Fibroblast of skin of left biceps (primary cell): Measurements from ENCODE around the gene EIF3I.

Experiments used
- DNase-seq, 2 experiments: peaks; one replicate each; pipeline ENCODE4 v3.0.0-alpha.2; 2013; ENCODE audit warnings: low read depth in 2 of 2

EIF3I gene

DNA sequence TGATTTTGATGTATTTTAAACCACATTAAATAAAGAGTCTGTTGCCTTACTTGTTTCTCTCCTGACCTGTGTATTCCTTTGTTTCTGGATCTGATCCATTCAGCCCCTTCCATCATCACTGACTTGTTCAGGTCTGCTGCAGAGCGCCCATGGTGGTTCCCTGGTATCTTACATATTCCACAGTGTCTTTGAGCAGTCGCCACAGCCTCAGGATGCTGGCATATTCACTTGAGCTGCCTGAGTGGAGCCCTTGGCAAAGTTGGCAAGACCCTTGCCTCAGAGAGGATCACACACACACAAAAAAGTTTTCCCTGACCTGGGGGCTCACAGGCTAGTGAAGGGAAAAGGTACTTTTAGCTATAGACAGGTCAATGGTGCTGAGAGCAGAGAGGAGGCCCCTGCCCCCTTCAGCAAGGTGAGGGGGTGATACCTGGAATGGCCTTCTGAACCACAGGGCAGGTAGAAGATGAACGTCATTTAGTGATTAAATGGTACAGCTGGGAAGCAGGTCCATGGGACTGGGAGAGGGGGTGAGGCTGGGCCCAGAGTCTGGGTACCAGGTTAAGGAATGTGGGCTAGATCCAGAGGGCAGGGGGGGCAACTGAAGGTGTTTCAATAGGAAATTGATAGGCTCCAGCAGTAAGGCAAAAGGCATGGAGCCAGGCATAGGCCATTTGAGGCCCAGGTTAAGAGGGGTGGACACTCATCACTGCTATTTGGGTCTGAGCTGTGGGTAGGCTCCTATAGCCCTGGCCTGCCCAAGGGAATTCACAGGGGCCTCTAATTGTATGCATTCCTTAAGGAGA, 23.8 kb upstream of the EIF3I start:
- no peak for DNase-seq

DNA sequence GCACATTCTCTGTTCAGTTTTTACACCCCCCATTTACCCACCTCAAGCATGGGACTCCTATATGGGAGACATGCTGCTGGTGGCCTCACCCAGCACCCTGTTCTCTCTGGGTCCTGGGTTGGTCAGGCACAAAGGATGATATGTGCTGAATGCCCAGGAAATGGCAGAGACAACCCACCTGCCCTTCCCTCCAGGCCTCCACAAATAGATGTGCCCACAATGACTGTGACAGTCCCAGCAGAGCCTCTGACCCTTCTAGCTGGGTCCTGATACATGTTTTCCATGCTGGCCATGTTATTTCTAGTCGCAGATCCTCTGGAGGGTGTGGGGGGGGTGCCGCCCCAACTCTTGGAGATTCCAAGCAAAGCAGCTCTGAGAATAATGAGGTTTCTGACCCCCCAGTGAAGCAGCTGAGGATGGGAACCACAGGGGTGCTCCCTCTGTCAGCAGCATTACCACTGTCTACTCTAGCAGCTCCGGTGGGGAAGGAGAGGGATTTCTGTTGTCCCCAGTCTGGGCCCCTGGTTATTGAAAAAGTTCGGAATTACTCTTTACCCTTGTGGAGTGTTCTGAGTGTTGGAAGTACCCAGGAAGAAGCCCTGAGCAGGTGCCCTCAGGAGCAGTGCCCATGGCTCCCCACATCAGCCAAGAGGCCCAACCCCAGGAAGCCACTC, 23.0 kb upstream of the EIF3I start:
- no peak for DNase-seq

DNA sequence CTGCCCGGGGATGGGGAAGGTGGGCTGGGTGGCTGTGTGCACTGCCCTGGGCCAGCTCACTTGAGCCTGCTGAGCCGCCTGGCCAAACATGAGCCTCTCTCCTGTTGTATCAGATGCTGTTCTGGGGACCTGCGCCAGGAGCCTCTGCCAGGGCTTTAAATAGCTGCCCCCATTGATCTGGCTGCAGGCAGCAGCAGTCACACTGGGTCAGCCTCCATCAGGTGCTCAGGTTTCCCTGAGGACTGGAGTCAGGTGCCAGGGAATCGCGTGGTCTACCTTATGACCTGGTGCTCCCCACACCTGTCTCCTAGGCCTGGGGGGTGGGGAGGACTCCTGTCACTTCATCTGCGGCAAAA, 22.5 kb upstream of the EIF3I start:
- no peak for DNase-seq

DNA sequence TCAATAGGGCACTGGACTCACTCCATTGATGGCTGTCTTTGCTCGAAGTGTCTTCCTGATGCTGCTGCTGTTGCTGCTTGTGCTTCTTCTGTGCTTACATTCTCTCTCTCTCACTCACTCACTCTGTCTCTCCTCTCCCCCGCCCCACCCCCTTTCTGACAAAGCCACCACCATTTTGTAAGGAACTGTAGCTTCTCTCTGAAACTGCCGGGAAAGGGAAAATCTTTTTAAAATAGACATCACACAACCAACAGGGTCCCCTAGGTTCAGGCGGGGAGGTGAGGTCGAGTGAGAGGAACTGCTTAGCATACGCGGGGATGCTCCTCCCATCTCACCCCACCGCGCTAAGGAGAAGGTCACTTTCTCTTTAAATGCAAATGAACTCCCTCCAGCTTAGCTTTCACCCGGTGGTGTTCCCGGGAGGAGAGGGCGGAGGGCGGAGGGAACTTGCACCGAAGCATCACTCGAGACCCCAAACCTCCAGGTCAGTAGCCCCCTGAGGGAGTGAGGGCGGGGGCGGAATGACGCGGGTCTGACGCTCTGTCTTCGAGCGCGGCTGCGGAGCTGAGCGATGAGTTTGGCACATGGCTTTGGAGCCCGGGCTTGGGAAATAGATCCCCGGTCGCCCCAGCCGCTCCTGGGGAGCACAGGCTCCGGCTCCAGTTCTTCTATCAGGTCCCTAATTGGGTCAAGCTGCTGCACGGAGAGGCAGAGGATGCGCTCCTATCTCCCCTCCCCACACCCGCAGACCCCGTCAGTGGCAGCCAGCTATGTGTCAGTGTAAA, 21.8 kb upstream of the EIF3I start, which contains the start of gene CCDC28B:
CCDC28B (plus strand) TSS at position 370 of the 785 bp plus-strand sequence. CDS start 1,341 bp downstream, outside the sequence.
- DNase-seq = peak in 1 of 2 experiments; percentile 23

- DNase-seq = no peak
These were observed 21.0 kb upstream of the EIF3I start for GRCh38 chr1:32201011-32201855.

- DNase-seq = no peak
These were observed 17.3 kb upstream of the EIF3I start for GRCh38 chr1:32204943-32205361.

- peak in 1 of 2 experiments; percentile 26 for DNase-seq
These were observed 16.5 kb upstream of the EIF3I start, which contains the start of gene IQCC for GRCh38 chr1:32205401-32206370. TSS of gene IQCC (plus strand) at chr1:32205671. CDS start at chr1:32205682, 11 bp downstream.

DNA sequence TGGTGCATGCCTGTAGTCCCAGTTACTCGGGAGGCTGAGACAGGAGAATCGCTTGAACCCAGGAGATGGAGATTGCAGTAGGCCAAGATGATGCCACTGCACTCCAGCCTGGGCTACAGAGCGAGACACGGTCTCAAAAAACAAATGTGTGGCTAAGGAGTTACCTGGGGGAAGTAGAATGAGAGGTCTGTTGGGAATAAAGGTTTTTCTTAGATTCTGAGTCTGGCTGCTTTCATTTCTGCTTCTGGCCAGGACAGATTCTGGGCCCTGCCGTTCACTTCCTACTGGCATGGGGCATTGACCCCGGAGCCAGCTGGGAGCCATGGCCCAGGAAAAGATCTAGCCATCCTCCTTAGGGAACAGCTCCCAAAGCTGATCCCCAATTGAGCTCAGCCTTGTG, 13.7 kb upstream of the EIF3I start:
- no peak for DNase-seq

DNA sequence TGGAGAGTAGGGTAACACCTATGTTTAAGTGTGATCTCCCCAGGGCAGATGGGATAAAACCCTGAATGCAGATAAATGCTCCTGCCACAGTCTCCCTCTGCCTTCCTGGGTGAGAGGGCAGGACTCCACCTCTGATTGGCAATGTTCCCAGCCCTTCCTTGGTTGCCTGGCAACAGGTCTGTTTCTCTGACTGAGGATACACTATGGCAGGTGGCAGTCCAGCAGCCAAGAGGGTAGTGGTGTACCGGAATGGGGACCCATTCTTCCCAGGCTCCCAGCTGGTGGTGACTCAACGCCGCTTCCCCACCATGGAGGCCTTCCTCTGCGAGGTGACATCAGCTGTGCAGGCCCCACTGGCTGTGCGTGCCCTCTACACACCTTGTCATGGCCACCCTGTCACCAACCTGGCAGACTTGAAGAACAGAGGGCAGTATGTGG, 13.3 kb upstream of the EIF3I start, which contains the start of gene DCDC2B:
DCDC2B (plus strand) TSS at position 199 of the 438 bp plus-strand sequence; CDS start at position 204, 5 bp downstream.
- DNase-seq = no peak

DNA sequence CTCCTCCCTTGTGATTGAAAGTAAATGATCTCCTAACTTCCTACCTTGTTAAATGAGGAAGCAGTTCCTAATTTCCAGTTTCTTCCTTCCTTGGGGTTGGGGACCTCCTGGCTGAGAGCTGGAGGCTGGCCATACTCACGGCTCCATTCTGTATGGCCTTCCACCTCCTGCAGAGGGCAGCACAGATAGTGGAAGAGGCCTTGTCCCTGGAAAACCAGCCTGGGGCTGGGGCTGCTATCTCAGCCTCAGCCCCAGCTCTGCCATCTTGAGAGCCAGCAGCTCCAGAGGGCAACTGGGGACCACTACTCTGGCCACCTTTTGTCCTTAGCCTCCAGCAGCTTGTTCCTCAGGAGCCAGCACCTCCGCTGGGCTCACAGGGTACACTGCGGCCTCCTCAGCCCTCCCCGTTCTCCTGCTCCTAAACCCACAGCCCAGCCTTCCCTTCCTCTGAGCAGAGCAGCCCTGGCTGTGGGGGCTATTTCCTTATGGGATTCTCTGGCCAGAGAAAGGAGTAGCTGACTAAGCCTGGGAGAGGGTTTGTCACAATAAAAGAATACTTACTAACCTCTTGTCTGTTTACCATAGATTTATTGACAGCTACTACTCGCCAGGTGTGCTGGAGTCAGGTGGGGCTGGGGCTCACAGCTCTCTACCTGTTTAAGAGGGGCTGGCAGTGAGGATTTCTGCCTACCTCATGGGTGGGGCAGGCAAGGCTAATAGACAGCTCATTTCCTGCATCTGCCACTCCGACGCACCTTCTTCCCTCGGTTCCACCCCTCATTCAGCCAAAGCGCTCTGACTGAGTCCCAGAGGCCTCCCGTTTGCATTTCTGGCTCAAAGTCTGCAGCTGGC, 6.4 kb upstream of the EIF3I start:
- DNase-seq = no peak

DNA sequence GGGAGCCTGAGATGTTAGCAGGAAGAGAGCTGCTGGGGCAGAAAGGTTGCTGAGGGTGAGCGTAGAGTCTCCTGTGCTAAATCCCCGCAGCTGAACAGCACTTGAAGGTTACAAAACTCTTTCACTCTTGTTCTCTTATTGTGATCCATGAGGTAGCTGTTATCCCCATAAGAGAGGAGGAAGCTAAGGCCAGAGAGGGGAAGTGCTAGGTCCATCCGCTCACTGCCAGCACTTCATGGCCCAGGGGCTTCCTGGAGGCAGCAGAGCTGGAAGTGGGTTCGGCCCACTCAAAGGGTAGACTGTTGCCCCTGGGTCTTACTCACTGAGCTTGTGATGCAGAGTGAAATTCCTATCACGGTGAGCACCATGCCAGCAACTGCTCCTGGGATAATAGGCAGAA, 5.6 kb upstream of the EIF3I start:
- DNase-seq = no peak

- peak in 1 of 2 experiments; percentile 20 for DNase-seq
These were observed 3.2 kb upstream of the EIF3I start for GRCh38 chr1:32219022-32219421.

DNA sequence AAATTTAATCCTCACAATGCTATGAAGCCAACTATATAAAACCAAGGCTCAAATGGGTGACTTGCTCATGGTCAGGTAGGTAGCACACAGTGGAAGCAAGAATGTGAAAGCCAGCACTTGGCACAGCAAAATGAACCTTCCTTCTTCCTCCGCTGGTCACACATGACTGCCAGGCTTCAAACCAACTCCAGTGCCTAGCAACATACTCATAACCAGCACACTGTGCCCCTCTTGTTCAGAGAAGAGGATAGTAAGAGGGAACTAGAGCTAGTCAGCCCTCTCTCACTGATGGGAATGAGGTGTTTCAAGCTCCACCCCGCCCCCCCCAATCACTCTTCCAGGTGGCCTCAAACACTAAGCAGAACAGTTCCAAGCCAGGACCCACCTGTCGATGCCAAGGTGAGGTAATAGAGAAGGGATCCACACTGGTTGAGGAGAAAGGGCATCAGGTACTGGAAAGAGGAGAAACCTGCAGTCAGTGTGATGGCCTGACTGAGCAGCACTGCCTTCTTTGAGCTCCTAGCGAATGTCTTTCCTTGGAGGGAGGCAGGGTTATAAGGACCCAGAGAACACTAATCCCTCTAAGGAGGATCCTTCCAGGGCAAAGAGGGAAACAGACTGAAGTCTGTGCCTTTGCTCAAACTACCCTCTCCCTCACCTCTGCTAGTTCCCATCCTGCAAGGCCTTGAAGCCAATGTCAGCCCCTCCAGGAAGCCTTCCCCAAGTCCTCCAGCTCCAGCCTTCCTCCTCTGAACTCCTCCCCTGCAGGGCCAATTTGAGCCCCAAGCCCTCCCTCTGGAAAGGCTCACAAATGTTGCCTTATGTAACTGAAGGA, 1.2 kb upstream of the EIF3I start:
- no peak for DNase-seq

DNA sequence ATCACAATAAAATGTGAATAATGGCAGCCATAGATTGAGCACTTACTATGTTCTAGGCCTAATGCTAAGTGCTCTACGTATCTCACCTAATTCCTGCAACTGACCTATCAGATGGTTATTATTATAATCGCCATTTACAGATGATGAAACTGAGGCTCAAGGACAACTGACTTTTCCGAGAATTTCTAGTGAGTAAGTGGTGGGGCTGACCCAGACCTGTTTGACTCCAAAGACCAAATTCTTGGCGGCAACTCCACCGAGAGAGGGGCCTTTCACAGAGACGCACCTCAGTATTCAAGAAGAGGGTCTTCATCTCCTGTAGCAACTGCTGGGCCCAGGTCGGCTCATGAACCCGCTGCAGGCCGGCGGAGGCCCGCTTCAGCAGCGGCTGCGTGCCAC, 627 bp upstream of the EIF3I start:
- DNase-seq = no peak

DNA sequence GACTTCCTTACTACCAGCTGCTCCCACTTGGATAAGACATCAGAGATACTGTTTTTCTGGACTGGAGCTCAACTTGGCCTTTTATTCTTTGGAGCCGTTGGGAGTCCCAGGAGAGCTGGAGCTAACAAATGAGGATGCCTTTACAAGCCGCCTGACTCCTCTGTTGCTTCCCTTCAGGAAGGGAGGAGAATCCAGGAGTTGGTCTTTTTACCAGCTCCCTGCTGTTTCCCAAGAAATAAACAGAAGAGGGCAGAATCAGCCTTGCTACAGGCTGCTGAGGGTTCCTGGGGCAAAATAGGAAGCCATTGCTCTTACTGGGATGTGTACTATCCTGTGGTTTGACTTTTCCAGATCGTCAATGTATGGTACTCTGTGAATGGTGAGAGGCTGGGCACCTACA, 1.5 kb downstream of the EIF3I start:
- DNase-seq = no peak

GRCh38 chr1:32224285-32224684, 2.1 kb downstream of the EIF3I start:
- no peak for DNase-seq

GRCh38 chr1:32228771-32229170, 6.6 kb downstream of the EIF3I start:
- DNase-seq = no peak

DNA sequence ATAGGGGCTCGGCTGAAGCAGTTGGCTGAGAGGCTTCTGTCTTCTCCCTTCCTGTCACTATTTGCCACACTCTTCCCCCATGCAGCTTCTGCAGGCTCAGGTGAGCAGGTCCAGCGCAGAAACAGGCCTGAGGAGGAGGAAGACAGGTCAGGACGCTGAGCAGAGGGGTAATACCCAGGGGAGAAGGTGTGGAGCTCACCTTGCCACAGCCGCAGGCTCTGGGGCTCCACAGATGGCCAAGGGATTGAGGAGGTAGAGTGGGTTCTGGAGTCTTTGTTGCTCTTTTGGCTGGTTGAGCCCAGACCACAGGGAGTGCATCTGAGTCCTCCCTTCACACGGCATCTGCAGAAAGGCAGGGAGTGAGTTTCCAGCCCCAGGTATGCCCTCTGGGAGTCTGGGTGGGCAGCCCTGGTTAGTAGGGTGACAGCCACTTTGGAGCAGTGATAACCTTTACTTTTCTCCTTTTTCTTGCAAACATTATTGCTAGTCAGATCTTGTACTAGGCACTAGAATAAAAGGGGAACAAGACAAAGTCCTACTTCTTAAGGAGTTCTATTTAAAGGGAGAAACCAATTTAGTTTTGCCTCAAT, 9.7 kb downstream of the EIF3I start:
- DNase-seq = no peak
